HCT116 (cell line): ENCODE measurements around the gene SETD2. TPM values are rescaled to one million over a fixed set of nuclear protein-coding genes. Genes with fewer than 3 reads are reported as not detected.

Source experiments
- ATAC-seq: fragments of 200-7000 bp; cut with Tn5 transposase; 2 replicates; pipeline ENCODE4 v1.9.1; 2020; ENCODE audit warnings: mild to moderate bottlenecking, moderate library complexity
- BruUV-seq: library from RNA; stranded (reverse); fragments of 400-500 nt; replicated peaks from 2 replicates; lab custom pipeline; 2021; lab: Mats Ljungman, UMichigan
- CTCF ChIA-PET: fragments of 300-600 bp; sonication (Branson Sonifier 250); formaldehyde crosslinking; loops from one replicate; lab custom pipeline; 2021; ENCODE audit warnings: antibody characterized with exemption; lab: Charles Lee
- POLR2A ChIA-PET: fragments of 300-600, 350-600 bp; sonication (Branson Sonifier 250); formaldehyde crosslinking; loops from one replicate; lab custom pipeline; 2021; ENCODE audit warnings: antibody characterized with exemption; lab: Charles Lee
- RAD21 ChIA-PET, 2 experiments: fragments of 300-600 bp; sonication (Branson Sonifier 250); formaldehyde crosslinking; loops; one replicate each; lab custom pipeline; 2023; ENCODE audit warnings: low total read pairs in 2 of 2; ENCODE audit not compliant: uncharacterized antibody in 2 of 2, unreplicated experiment in 2 of 2, low non-redundant PET in 1 of 2; lab: Charles Lee
- DNase-seq: peaks from one replicate; pipeline ENCODE4 v3.0.0-alpha.2; 2010; ENCODE audit warnings: low read depth, low spot score
- H2AFZ ChIP-seq: fragments of 200-600 bp; shearing (Covaris generic), sonication (generic); 2 replicates; pipeline ENCODE4 v1.6.1; 2017; ENCODE audit warnings: low read depth, mixed run types, mixed read lengths, antibody characterized with exemption, low read length; ENCODE audit not compliant: poor library complexity, severe bottlenecking
- H3K27ac ChIP-seq: 2 replicates; pipeline ENCODE4 v1.5.1; 2012; ENCODE audit warnings: low read depth, low read length
- H3K27me3 ChIP-seq: fragments of 200-600 bp; sonication (generic); 2 replicates; pipeline ENCODE4 v1.6.1; 2016; ENCODE audit warnings: mixed run types, low read length, mixed read lengths; ENCODE audit not compliant: insufficient read depth
- H3K36me3 ChIP-seq, 2 experiments: fragments of 200-500 bp in 1 of 2; fragments of 200-600 bp in 1 of 2; sonication (Bioruptor generic) in 1 of 2; sonication (generic) in 1 of 2; 2 replicates each; pipeline versions ENCODE4 v1.5.1 to v1.6.1; 2014 to 2016; ENCODE audit warnings: low read length in 2 of 2, inconsistent platforms in 1 of 2, mixed read lengths in 1 of 2, mixed run types in 1 of 2; ENCODE audit not compliant: insufficient read depth in 2 of 2, control insufficient read depth in 1 of 2
- H3K4me1 ChIP-seq, 2 experiments: fragments of 200-600 bp in 1 of 2; sonication (generic) in 1 of 2; 2 replicates each; pipeline versions ENCODE4 v1.5.1 to v1.6.1; 2012 to 2017; ENCODE audit warnings: low read length in 2 of 2, inconsistent platforms in 1 of 2, mild to moderate bottlenecking in 1 of 2, mixed read lengths in 1 of 2, mixed run types in 1 of 2, moderate library complexity in 1 of 2; ENCODE audit not compliant: insufficient read depth in 2 of 2, control insufficient read depth in 1 of 2
- H3K4me2 ChIP-seq: fragments of 200-600 bp; sonication (generic); 2 replicates; pipeline ENCODE4 v1.6.1; 2017; ENCODE audit warnings: mixed run types, low read length, mixed read lengths
- H3K4me3 ChIP-seq, 2 experiments: fragments of 200-600 bp in 1 of 2; sonication (generic) in 1 of 2; replicated peaks in 1 of 2; 2 replicates each; pipeline ENCODE4 v1.5.1; 2011 to 2016; ENCODE audit warnings: low read length in 2 of 2, control low read depth in 1 of 2, low read depth in 1 of 2, mild to moderate bottlenecking in 1 of 2, mixed read lengths in 1 of 2, mixed run types in 1 of 2
- H3K79me2 ChIP-seq: fragments of 200-600 bp; sonication (generic); 2 replicates; pipeline ENCODE4 v1.6.1; 2017; ENCODE audit warnings: mild to moderate bottlenecking, mixed run types, low read length, moderate library complexity, mixed read lengths; ENCODE audit not compliant: insufficient read depth
- H3K9ac ChIP-seq: fragments of 200-600 bp; sonication (generic); 2 replicates; pipeline ENCODE4 v1.6.1; 2016; ENCODE audit warnings: low read length, mixed read lengths
- H3K9me2 ChIP-seq: fragments of 200-600 bp; sonication (generic), shearing (Covaris generic); 2 replicates; pipeline ENCODE4 v1.6.1; 2017; ENCODE audit warnings: mixed run types, mild to moderate bottlenecking, moderate library complexity; ENCODE audit not compliant: insufficient read depth
- H3K9me3 ChIP-seq, 2 experiments: fragments of 200-500 bp in 1 of 2; fragments of 200-600 bp in 1 of 2; sonication (Bioruptor generic) in 1 of 2; sonication (generic) in 1 of 2; 2 replicates each; pipeline ENCODE4 v1.6.1; 2014 to 2017; ENCODE audit warnings: low read length in 2 of 2, mixed read lengths in 2 of 2, inconsistent platforms in 1 of 2, low read depth in 1 of 2, mild to moderate bottlenecking in 1 of 2, mixed run types in 1 of 2, moderate library complexity in 1 of 2; ENCODE audit not compliant: control insufficient read depth in 1 of 2, insufficient read depth in 1 of 2
- H4K20me1 ChIP-seq: fragments of 200-600 bp; sonication (generic), shearing (Covaris generic); 2 replicates; pipeline ENCODE4 v1.6.1; 2017; ENCODE audit warnings: mixed run types, mild to moderate bottlenecking, moderate library complexity; ENCODE audit not compliant: insufficient read depth
- EZH2 ChIP-seq: fragments of 200-600 bp; sonication (generic); IDR thresholded peaks from 2 replicates; pipeline ENCODE4 v1.6.1; 2017; ENCODE audit warnings: antibody characterized with exemption, mixed run types
- EZH2phosphoT487 ChIP-seq: fragments of 200-600 bp; IDR thresholded peaks from 2 replicates; pipeline ENCODE4 v1.6.1; 2018; ENCODE audit warnings: antibody characterized with exemption, borderline replicate concordance
- JUND ChIP-seq: IDR thresholded peaks from 2 replicates; pipeline ENCODE4 v1.6.1; 2012
- POLR2AphosphoS5 ChIP-seq: IDR thresholded peaks from 2 replicates; pipeline ENCODE4 v1.6.1; 2011; ENCODE audit warnings: mild to moderate bottlenecking, low read depth, low read length, moderate library complexity
- RAD21 ChIP-seq: IDR thresholded peaks from 2 replicates; pipeline ENCODE4 v1.6.1; 2012; ENCODE audit warnings: low read depth, mild to moderate bottlenecking
- SIN3A ChIP-seq: IDR thresholded peaks from 2 replicates; pipeline ENCODE4 v1.6.1; 2012; ENCODE audit warnings: low read depth
- SP1 ChIP-seq: IDR thresholded peaks from 2 replicates; pipeline ENCODE4 v1.6.1; 2012; ENCODE audit warnings: low read depth
- TCF7L2 ChIP-seq: IDR thresholded peaks from 2 replicates; pipeline ENCODE4 v1.7.0; 2011; ENCODE audit warnings: borderline replicate concordance, inconsistent platforms; ENCODE audit not compliant: insufficient read depth, insufficient read length; ENCODE audit errors: extremely low read depth
- ZBTB33 ChIP-seq: IDR thresholded peaks from 2 replicates; pipeline ENCODE4 v1.6.1; 2011; ENCODE audit warnings: mild to moderate bottlenecking, low read length, moderate library complexity; ENCODE audit not compliant: insufficient replicate concordance; ENCODE audit errors: extremely low read depth
- intact Hi-C: fragments of 100-400 bp; cut with micrococcal nuclease; formaldehyde crosslinking; loops from 2 replicates; pipeline ENCODE4 v1.10.0; 2022
- total RNA-seq: library from RNA; stranded (reverse); gene quantifications from one replicate; pipeline ENCODE4 v1.2.1, GENCODE V29; 2021; ENCODE audit not compliant: unreplicated experiment

Gene SETD2
- total RNA-seq, 1 experiment from 2014 or later: 33.0 TPM

GRCh38 chr3:47010910-47011309 lies 153.0 kb downstream of the SETD2 start (continued):
- TF ChIP-seq RAD21 (no peak), SP1 (no peak), SIN3A (no peak), JUND (no peak), ZBTB33 (no peak), TCF7L2 (no peak), POLR2AphosphoS5 (no peak), EZH2 (no peak)
- TF ChIP-seq, all 23 proteins: peak for 0

- DNase-seq: no peak
- peaks cover 6 to 7% of the 10 kb centered on the region in 2 experiments; a peak in 2 of 4 replicates for H3K36me3 ChIP-seq
- no peak overlapping the region for H3K9ac ChIP-seq
- H3K9me3 ChIP-seq: no peaks in the 10 kb centered on the region
- no peaks in the 10 kb centered on the region for H3K4me1 ChIP-seq
- H3K79me2 ChIP-seq: no peaks in the 10 kb centered on the region
- no peak overlapping the region for H3K4me2 ChIP-seq
- no peak overlapping the region for H3K27ac ChIP-seq
- H3K27me3 ChIP-seq: no peaks in the 10 kb centered on the region
- H3K4me3 ChIP-seq: no peak overlapping the region
- no peak for TF ChIP-seq EZH2phosphoT487
- no peaks in the 10 kb centered on the region for H3K9me2 ChIP-seq
- no TSS peak for BruUV-seq
- ChIA-PET RAD21 (no interaction called here), POLR2A (no interaction called here), CTCF (no interaction called here)
- no peaks in the 10 kb centered on the region for H4K20me1 ChIP-seq
- H2AFZ ChIP-seq: no peak overlapping the region
- intact Hi-C loops: no loop called here
- peak; percentile 19; the same call in 1 of the 2 replicates for ATAC-seq
Measured at GRCh38 chr3:47010111-47010712, 153.7 kb downstream of the SETD2 start.
